SH-SY5Y (cell line): ENCODE measurements around the gene POMGNT2.

Experiments used
- GATA2 ChIP-seq: IDR thresholded peaks from 2 replicates; pipeline ENCODE4 v1.6.1; 2011; ENCODE audit warnings: mild to moderate bottlenecking, low read depth, low read length
- GATA3 ChIP-seq: IDR thresholded peaks from 2 replicates; pipeline ENCODE4 v1.6.1; 2011; ENCODE audit warnings: low read depth, mild to moderate bottlenecking, low read length, moderate library complexity

- TF ChIP-seq GATA2 (no peak), GATA3 (no peak)
These were observed 71.7 kb downstream of the POMGNT2 start for GRCh38 chr3:43034200-43034599.
